Lower leg skin (tissue), 3 donors: ENCODE measurements around the gene CLEC16A.

Experiments
- POLR2A ChIP-seq, 2 donors: fragments of 450-650 bp; IDR thresholded peaks; one replicate each; pipeline ENCODE4 v1.6.1; 2016 to 2017; ENCODE audit warnings: antibody characterized with exemption in 2 of 2, mild to moderate bottlenecking in 1 of 2, moderate library complexity in 1 of 2
- TF ChIP-seq, protein P1 (sequence below), 3 donors: fragments of 450-650 bp; IDR thresholded peaks; one replicate each; pipeline ENCODE4 v1.5.1; 2016; ENCODE audit warnings: antibody characterized with exemption in 3 of 3, mild to moderate bottlenecking in 3 of 3, moderate library complexity in 2 of 3

DNA sequence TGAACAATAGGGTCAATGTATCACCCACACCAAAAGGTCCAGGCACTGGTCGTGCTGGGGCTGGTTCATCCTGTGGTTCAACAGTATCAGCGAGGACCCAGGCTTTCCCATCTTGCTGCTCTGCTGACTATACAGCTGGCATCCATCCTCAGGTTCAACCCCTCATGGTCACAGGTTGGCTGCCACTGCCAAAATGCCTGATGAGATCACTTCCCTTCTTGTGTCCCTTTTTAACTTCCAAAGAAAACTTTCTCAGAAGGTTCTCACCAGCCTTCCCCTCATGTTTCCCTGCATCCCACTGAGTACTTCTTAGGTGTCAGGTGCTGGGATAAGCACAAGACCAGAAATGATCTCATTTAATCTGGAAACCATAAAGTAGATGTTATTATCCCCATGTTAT, 25.7 kb downstream of the CLEC16A start:
- no peak for TF ChIP-seq POLR2A (IDR thresholded peaks at IDR 0.05)
- TF ChIP-seq, protein P1, sequence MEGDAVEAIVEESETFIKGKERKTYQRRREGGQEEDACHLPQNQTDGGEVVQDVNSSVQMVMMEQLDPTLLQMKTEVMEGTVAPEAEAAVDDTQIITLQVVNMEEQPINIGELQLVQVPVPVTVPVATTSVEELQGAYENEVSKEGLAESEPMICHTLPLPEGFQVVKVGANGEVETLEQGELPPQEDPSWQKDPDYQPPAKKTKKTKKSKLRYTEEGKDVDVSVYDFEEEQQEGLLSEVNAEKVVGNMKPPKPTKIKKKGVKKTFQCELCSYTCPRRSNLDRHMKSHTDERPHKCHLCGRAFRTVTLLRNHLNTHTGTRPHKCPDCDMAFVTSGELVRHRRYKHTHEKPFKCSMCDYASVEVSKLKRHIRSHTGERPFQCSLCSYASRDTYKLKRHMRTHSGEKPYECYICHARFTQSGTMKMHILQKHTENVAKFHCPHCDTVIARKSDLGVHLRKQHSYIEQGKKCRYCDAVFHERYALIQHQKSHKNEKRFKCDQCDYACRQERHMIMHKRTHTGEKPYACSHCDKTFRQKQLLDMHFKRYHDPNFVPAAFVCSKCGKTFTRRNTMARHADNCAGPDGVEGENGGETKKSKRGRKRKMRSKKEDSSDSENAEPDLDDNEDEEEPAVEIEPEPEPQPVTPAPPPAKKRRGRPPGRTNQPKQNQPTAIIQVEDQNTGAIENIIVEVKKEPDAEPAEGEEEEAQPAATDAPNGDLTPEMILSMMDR (IDR thresholded peaks at IDR 0.05): no peak
